Thyroid gland (tissue), 4 donors: ENCODE results near the gene MAMDC4. TPM values are rescaled to one million over a fixed set of nuclear protein-coding genes. Genes with fewer than 3 reads are reported as not detected.
A peak's percentile ranks its signal among the peaks of the same experiment; 100 is the strongest.

Experiments
- DNase-seq, 2 donors: peaks; one replicate each; pipeline ENCODE4 v3.0.0-alpha.2; 2019
- H3K27ac ChIP-seq, 3 donors: fragments of 200-600 bp; sonication (generic); 1 replicate in 2 of 3; 2 replicates in 1 of 3; pipeline ENCODE4 v1.5.1; 2016 to 2019; ENCODE audit warnings: mild to moderate bottlenecking in 1 of 3, moderate library complexity in 1 of 3
- H3K27me3 ChIP-seq: fragments of 200-600 bp; sonication (generic); one replicate; pipeline ENCODE4 v1.5.1; 2019
- H3K36me3 ChIP-seq, 2 donors: fragments of 200-600 bp; sonication (generic); one replicate each; pipeline ENCODE4 v1.5.1; 2016 to 2019
- H3K4me1 ChIP-seq, 2 donors: fragments of 200-600 bp; sonication (generic); one replicate each; pipeline ENCODE4 v1.5.1; 2017 to 2019
- H3K4me3 ChIP-seq, 3 donors: fragments of 200-600 bp; sonication (generic); replicated peaks in 1 of 3; 1 replicate in 2 of 3; 2 replicates in 1 of 3; pipeline ENCODE4 v1.5.1; 2016; ENCODE audit warnings: mild to moderate bottlenecking in 1 of 3
- H3K9me3 ChIP-seq: fragments of 200-600 bp; sonication (generic); one replicate; pipeline ENCODE4 v1.5.1; 2017
- POLR2A ChIP-seq, 2 donors: fragments of 450-650 bp; IDR thresholded peaks; one replicate each; pipeline ENCODE4 v1.6.1; 2017; ENCODE audit warnings: antibody characterized with exemption in 2 of 2, mild to moderate bottlenecking in 2 of 2, moderate library complexity in 1 of 2
- WGBS, 2 donors: methylation state at CpG; one replicate each; pipeline ENCODE4 v1.1.5; 2017; 5-methylcytosine and 5-hydroxymethylcytosine counted together
- intact Hi-C: fragments of 100-400 bp; cut with DNase I; formaldehyde crosslinking; loops from one replicate; pipeline ENCODE4 v1.15.1; 2023
- total RNA-seq, 4 donors: library from RNA; depleted of rRNA; stranded (reverse); fragments of >200 nt; gene quantifications; one replicate each; pipeline ENCODE4 v1.2.3, GENCODE V29; 2016
- TF ChIP-seq, protein P1 (sequence below), 6 experiments: fragments of 200-600 bp in 3 of 6; fragments of 450-650 bp in 3 of 6; sonication (generic) in 3 of 6; IDR thresholded peaks; one replicate each; pipeline ENCODE4 v1.5.1; 2016 to 2019; ENCODE audit warnings: antibody characterized with exemption in 6 of 6, mild to moderate bottlenecking in 2 of 6, inconsistent platforms in 1 of 6, moderate library complexity in 1 of 6

Gene MAMDC4
- total RNA-seq, 4 donors from 2014 or later: 4.1 to 20.4 (median 9.0) TPM

DNA sequence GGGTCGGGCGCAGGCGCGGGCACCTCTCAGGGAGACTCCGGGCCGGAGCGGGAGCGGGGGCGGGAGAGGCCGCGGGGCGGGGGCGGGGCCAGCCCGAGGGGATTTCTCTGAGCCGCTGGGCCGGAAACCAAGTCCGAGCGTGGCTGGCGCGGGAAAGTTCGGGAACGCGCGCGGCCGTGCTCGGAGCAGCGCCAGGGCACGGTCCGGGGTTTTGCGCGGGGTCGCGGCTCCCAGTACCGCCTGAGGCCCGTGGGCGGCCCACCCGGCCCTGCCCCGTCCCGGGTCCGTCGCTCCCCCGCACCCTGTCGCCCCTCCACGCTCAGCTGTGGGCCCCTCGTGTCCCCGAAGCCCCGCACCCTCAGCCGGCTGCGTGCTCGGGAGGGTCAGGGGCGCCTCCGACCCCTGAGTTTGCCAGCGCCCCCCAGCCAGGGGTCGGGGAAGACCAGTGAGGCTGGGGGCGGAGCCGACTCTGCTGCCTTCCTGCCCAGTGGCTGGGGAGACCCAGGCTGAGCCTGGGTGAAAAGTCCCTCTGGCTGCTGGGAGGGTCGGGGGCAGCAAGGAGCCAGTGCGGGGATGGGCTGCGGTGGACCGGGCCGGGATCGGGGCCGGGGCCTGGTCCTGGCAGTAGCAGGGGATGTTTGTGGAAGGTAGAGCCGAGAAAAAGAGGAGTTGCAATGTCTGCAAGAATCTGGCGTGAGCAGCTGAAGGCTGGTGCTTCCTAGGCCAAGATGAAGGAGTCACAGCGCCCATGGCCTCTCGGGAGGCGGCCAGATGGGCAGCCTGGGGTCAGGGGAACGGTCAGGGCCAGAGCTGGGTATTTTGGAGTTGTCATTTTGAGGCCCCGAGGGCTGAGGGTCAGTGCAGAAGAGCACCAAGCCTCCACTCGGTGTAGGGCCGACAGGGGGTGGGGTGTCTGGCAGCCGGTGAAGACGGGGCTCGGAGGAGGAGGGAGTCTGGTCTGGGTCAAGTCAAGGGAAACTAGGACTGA is 34.8 kb downstream of the MAMDC4 start:
- WGBS, 2 donors: 3 to 5% methylated on average over 19 to 33 of the region's 76 CpGs
- Histone ChIP-seq H3K4me3 (peak overlapping the region; percentile 46 to 95 (median 50)), H3K27ac (peak overlapping the region; percentile 20 to 81 (median 77)), H3K4me1 (peaks cover 4 to 31% of the 10 kb centered on the region in 2 donors), H3K9me3 (no peaks in the 10 kb centered on the region), H3K36me3 (no peaks in the 10 kb centered on the region), H3K27me3 (no peaks in the 10 kb centered on the region)
- peak in 1 of 2 donors; percentile 46 for DNase-seq
- no peak for TF ChIP-seq POLR2A (IDR thresholded peaks at IDR 0.05)
- TF ChIP-seq, protein P1, sequence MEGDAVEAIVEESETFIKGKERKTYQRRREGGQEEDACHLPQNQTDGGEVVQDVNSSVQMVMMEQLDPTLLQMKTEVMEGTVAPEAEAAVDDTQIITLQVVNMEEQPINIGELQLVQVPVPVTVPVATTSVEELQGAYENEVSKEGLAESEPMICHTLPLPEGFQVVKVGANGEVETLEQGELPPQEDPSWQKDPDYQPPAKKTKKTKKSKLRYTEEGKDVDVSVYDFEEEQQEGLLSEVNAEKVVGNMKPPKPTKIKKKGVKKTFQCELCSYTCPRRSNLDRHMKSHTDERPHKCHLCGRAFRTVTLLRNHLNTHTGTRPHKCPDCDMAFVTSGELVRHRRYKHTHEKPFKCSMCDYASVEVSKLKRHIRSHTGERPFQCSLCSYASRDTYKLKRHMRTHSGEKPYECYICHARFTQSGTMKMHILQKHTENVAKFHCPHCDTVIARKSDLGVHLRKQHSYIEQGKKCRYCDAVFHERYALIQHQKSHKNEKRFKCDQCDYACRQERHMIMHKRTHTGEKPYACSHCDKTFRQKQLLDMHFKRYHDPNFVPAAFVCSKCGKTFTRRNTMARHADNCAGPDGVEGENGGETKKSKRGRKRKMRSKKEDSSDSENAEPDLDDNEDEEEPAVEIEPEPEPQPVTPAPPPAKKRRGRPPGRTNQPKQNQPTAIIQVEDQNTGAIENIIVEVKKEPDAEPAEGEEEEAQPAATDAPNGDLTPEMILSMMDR (IDR thresholded peaks at IDR 0.05): no peak
- intact Hi-C loops: loop anchor here (5.0 kb wide), 1 partner anchor 55 kb away; the partner anchor contains the start of gene FBXW5

DNA sequence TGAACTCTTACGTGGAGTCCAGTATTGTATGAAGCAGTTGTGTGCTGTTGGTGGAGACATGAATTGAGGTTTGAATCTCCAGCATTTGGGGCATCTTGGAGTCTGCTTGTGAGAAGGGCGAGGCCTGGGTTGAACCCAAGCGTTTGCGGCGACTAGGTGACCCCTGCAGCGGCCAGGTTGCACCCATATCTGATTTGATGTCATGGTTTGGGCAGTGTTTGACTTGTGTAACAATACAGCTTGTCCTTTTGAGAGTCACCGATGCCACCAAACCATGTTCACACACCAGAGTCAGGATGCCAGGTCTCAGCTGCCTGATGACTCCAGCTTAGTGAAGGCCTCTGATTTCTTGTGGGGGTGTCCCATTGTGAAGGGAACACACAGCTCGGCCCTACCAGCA is 36.3 kb downstream of the MAMDC4 start:
- H3K27ac ChIP-seq: no peak overlapping the region
- no peaks in the 10 kb centered on the region for H3K9me3 ChIP-seq
- peaks cover 13 to 31% of the 10 kb centered on the region in 2 donors for H3K4me1 ChIP-seq
- intact Hi-C loops: loop anchor here (5.0 kb wide), 1 partner anchor 54 kb away; the partner anchor contains the start of gene FBXW5
- no peaks in the 10 kb centered on the region for H3K36me3 ChIP-seq
- 89 to 93% methylated on average over 8 of the region's 8 CpGs for WGBS, 2 donors
- H3K4me3 ChIP-seq: no peak overlapping the region
- no peaks in the 10 kb centered on the region for H3K27me3 ChIP-seq
- TF ChIP-seq, protein P1 (IDR thresholded peaks at IDR 0.05): no peak
- TF ChIP-seq POLR2A (IDR thresholded peaks at IDR 0.05): no peak
- DNase-seq: no peak

DNA sequence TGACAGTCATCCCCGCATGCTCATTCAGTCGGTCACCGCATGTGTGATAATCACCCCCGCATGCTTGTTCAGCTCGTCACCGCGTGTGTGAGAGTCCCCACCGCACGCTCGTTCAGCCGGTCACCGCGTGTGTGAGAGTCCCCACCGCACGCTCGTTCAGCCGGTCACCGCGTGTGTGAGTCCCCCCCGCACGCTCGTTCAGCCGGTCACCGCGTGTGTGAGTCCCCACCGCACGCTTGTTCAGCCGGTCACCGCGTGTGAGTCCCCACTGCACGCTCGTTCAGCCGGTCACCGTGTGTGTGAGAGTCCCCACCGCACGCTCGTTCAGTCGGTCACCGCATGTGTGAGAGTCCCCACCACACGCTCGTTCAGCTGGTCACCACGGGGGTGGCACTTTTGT is 37.7 kb downstream of the MAMDC4 start:
- TF ChIP-seq POLR2A (IDR thresholded peaks at IDR 0.05): no peak
- TF ChIP-seq, protein P1 (IDR thresholded peaks at IDR 0.05): no peak
- Histone ChIP-seq H3K9me3 (no peaks in the 10 kb centered on the region), H3K27ac (no peak overlapping the region), H3K4me1 (peaks cover 13 to 43% of the 10 kb centered on the region in 2 donors), H3K27me3 (no peaks in the 10 kb centered on the region), H3K36me3 (no peaks in the 10 kb centered on the region), H3K4me3 (no peak overlapping the region)
- intact Hi-C loops: loop anchor here (5.0 kb wide), 1 partner anchor 52 kb away; the partner anchor contains the start of gene FBXW5
- DNase-seq: no peak
- WGBS, 2 donors: 95 to 97% methylated on average over 42 of the region's 42 CpGs

DNA sequence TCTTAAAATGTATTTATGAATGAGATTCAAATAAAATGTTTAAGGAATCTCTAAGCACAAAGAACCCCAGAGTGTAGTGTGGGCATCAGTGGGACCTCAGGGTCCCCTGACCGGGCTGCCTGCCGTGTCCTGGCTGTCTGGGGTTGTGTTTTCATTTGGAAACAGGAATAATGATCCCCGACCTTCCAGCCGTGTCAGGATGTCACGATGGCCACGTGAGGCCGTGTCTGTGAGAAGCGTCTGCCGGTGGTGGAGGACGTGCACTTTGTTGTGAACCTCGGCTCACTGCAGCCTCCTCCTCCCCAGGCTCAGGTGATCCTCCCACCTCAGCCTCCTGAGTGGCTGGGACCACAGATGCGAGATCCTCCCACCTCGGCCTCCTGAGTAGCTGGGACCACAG is 38.5 kb downstream of the MAMDC4 start:
- Histone ChIP-seq H3K27ac (no peak overlapping the region), H3K4me1 (peaks cover 11 to 43% of the 10 kb centered on the region in 2 donors), H3K36me3 (no peaks in the 10 kb centered on the region), H3K9me3 (no peaks in the 10 kb centered on the region), H3K4me3 (no peak overlapping the region), H3K27me3 (no peaks in the 10 kb centered on the region)
- DNase-seq: no peak
- 84 to 90% methylated on average over 13 of the region's 13 CpGs for WGBS, 2 donors
- intact Hi-C loops: no loop called here
- TF ChIP-seq, protein P1 (IDR thresholded peaks at IDR 0.05): no peak
- TF ChIP-seq POLR2A (IDR thresholded peaks at IDR 0.05): no peak

DNA sequence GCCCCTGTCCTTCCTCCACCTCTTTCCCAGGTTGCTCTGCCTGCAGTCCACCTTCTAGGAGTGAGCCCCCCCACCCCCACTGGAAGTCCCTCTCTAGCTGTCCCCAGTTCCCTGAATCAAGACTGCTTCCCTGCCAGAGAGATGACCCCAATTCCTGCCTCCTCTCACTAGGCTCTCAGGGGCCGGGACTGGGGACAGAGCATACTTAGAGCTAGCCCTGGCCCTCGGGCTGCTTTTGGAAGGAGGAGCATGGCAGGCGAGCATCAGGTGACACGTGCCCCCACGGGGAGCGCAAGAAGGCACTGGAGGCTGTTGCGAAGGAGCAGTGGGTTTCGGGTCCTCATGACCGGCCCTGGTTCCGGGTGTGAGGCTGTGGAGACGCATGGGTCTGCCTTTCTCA is 43.9 kb downstream of the MAMDC4 start:
- Histone ChIP-seq H3K36me3 (peaks cover 0 to 5% of the 10 kb centered on the region in 2 donors), H3K9me3 (no peaks in the 10 kb centered on the region), H3K4me3 (no peak overlapping the region), H3K4me1 (peaks cover 20 to 52% of the 10 kb centered on the region in 2 donors), H3K27ac (no peak overlapping the region), H3K27me3 (no peaks in the 10 kb centered on the region)
- TF ChIP-seq, protein P1 (IDR thresholded peaks at IDR 0.05): no peak
- no peak for TF ChIP-seq POLR2A (IDR thresholded peaks at IDR 0.05)
- WGBS, 2 donors: 84 to 89% methylated on average over 5 to 11 of the region's 11 CpGs
- DNase-seq: no peak
- intact Hi-C loops: no loop called here
